ENCODE results near the gene HAUS7. TPM values are rescaled to one million over a fixed set of nuclear protein-coding genes. Genes with fewer than 3 reads are reported as not detected.

HAUS7 gene
- total RNA-seq, 1 experiment from 2014 or later = 46.5 TPM

GRCh38 chrX:153496590-153496959 is 26.2 kb upstream of the HAUS7 start:
- ChIA-PET CTCF (interaction anchor here (1.0 to 2.0 kb wide), 3 partner anchors 11 to 39 kb away, joined by 3 to 8 read pairs (median 4); no protein-coding TSS in a partner anchor), POLR2A (no interaction called here)
- TF ChIP-seq JAZF1 (CRISPR knock-in tag; IDR thresholded peaks at IDR 0.05) (no peak), TCF7 (CRISPR knock-in tag; IDR thresholded peaks at IDR 0.05; ENCODE audit: low read depth) (no peak), OVOL2 (CRISPR knock-in tag; IDR thresholded peaks at IDR 0.05; ENCODE audit: borderline replicate concordance) (no peak), ATF2 (CRISPR knock-in tag; IDR thresholded peaks at IDR 0.05; ENCODE audit: borderline replicate concordance, low read depth) (no peak), ZNF121 (CRISPR knock-in tag; IDR thresholded peaks at IDR 0.05) (no peak), ATF6 (CRISPR knock-in tag; IDR thresholded peaks at IDR 0.05) (no peak), ZNF232 (CRISPR knock-in tag; IDR thresholded peaks at IDR 0.05) (no peak), CDX4 (CRISPR knock-in tag; IDR thresholded peaks at IDR 0.05; ENCODE audit: borderline replicate concordance) (no peak), PRRX2 (CRISPR knock-in tag; IDR thresholded peaks at IDR 0.05) (no peak), SP1 (CRISPR knock-in tag; conservative IDR thresholded peaks at IDR 0.05) (no peak), PRDM15 (CRISPR knock-in tag; IDR thresholded peaks at IDR 0.05) (no peak), USF1 (CRISPR knock-in tag; IDR thresholded peaks at IDR 0.05) (no peak), KAT7 (CRISPR knock-in tag; IDR thresholded peaks at IDR 0.05; ENCODE audit: borderline replicate concordance) (no peak), ZBTB43 (CRISPR knock-in tag; IDR thresholded peaks at IDR 0.05) (no peak), ATF1 (CRISPR knock-in tag; IDR thresholded peaks at IDR 0.05) (no peak), ZNF425 (CRISPR knock-in tag; conservative IDR thresholded peaks at IDR 0.05) (no peak), HMGXB4 (CRISPR knock-in tag; IDR thresholded peaks at IDR 0.05) (no peak), E2F5 (CRISPR knock-in tag; IDR thresholded peaks at IDR 0.05) (no peak), FOXK1 (CRISPR knock-in tag; IDR thresholded peaks at IDR 0.05) (no peak)
- ATAC-seq (no peak), DNase-seq (ENCODE audit: low spot score) (no peak)
- Mint-ChIP-seq H3K9me3 (peaks cover 6% of the 10 kb centered on the region; the same call in 1 of the 2 replicates), H3K4me1 (peaks cover 6% of the 10 kb centered on the region; the same call in 1 of the 2 replicates), H3K27ac (no peak overlapping the region), H3K36me3 (no peaks in the 10 kb centered on the region), H3K27me3 (ENCODE audit: low read depth) (no peaks in the 10 kb centered on the region), H3K4me3 (no peak overlapping the region)

Data from WTC11 (cell line).